NB4 (cell line): ENCODE results near the gene EFCAB14.
"Not testable (repeated sequence)": the region's sequence is repeated elsewhere in the genome, so short reads cannot be mapped to it uniquely, and the experiment has no call there.

Experiments used
- DNase-seq: peaks from one replicate; pipeline ENCODE4 v3.0.0; 2010; ENCODE audit warnings: low read depth
- H3K4me3 ChIP-seq: one replicate; pipeline ENCODE4 v1.5.1; 2011; ENCODE audit warnings: mild to moderate bottlenecking, low read depth, low read length, moderate library complexity
- MYC ChIP-seq: IDR thresholded peaks from 2 replicates; pipeline ENCODE4 v1.6.1; 2011; ENCODE audit warnings: low read depth, low read length
- POLR2A ChIP-seq: IDR thresholded peaks from 2 replicates; pipeline ENCODE4 v1.6.1; 2011; ENCODE audit warnings: mild to moderate bottlenecking; ENCODE audit not compliant: insufficient read length; ENCODE audit errors: extremely low read depth
- TF ChIP-seq, protein P1 (sequence below): IDR thresholded peaks from one replicate; pipeline ENCODE4 v1.5.1; 2012; ENCODE audit warnings: low read depth, low read length
- TF ChIP-seq, protein P2 (sequence below): IDR thresholded peaks from 2 replicates; pipeline ENCODE4 v1.6.1; 2011; ENCODE audit warnings: low read depth, low read length

EFCAB14 gene

DNA sequence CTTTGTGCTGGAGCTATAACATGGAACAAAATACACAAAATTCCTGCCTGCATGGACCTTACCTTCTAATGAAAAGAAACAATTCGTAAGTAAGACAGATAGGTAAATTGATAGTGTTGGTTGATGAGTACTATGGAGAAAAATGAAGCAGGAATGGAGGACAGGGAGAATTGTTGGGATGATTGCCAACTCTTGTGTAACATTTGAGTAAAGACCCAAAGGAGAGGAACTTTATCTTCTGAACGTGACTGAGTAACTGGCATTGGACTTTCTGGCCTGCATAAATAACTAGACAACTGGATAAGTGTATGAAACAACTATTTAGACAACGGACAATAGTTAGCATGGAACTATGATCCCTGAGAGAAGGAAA, 6.8 kb upstream of the EFCAB14 start:
- DNase-seq: no peak
- H3K4me3 ChIP-seq: no peak overlapping the region

DNA sequence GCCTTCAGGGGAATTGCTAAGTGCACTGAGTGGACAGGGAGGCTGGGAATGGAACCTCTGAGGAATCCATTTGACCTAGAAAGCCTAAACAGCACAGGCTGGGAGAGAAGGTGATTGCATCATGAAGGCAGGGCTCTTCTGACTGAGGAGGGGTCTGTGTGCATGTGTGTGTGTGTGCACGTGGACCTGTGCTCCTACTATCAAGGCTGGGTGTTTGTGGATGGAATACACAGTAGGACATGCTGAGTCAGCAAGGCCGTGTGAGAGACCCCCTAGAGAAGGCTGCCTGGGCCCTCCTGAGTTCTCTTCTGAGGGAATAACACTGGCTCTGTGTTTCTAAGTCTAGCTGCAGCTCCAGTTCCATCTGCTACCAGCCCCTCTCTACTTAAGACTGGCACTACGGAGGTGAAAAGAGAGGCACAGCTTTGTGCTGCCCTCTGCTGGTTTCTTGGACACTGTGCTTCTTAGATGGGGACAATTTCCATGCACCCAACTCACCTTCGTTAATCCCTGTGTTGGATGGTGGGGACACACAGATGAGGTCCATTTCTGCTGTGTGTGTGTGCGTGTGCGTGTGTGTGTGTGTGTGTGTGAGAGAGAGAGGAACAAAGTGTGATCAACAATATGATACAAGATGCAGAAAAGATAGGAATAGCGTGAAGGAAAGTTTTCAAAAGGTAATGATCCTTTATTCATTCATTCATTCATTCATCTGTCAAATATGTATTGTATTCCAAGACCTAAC, 6.2 kb upstream of the EFCAB14 start:
- peak; percentile 82 for DNase-seq
- no peak overlapping the region for H3K4me3 ChIP-seq
- TF ChIP-seq, protein P1, sequence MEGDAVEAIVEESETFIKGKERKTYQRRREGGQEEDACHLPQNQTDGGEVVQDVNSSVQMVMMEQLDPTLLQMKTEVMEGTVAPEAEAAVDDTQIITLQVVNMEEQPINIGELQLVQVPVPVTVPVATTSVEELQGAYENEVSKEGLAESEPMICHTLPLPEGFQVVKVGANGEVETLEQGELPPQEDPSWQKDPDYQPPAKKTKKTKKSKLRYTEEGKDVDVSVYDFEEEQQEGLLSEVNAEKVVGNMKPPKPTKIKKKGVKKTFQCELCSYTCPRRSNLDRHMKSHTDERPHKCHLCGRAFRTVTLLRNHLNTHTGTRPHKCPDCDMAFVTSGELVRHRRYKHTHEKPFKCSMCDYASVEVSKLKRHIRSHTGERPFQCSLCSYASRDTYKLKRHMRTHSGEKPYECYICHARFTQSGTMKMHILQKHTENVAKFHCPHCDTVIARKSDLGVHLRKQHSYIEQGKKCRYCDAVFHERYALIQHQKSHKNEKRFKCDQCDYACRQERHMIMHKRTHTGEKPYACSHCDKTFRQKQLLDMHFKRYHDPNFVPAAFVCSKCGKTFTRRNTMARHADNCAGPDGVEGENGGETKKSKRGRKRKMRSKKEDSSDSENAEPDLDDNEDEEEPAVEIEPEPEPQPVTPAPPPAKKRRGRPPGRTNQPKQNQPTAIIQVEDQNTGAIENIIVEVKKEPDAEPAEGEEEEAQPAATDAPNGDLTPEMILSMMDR: peak; percentile 87
- no peak for TF ChIP-seq POLR2A

More for the DNA sequence above, 6.8 kb upstream of the EFCAB14 start:
- TF ChIP-seq, protein P1: no peak
- TF ChIP-seq POLR2A (no peak), MYC (no peak)
- TF ChIP-seq, protein P2, sequence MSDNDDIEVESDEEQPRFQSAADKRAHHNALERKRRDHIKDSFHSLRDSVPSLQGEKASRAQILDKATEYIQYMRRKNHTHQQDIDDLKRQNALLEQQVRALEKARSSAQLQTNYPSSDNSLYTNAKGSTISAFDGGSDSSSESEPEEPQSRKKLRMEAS: no peak

DNA sequence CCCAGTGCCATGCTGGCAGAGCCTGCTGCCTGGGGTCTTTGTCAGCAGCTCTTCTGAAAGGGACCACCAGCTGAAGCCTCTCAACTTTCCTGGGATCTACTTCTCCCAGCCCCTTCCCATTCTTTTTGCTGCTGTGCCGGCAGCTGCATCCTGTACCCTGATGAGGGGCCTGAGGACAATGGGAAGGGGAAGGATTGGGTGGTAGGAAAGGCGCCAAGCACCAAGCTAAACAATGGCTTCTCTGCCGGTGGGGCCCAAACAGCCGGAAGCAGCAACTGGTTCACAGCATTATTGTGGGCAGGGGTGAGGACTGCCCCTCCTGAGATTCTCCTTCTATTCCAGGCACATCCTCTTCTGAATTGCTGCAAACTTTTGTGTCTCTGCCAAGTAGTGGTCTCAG, 5.0 kb upstream of the EFCAB14 start:
- no peak for DNase-seq
- no peak overlapping the region for H3K4me3 ChIP-seq
- TF ChIP-seq, protein P2: no peak
- TF ChIP-seq POLR2A (no peak), MYC (no peak)
- TF ChIP-seq, protein P1: no peak

DNA sequence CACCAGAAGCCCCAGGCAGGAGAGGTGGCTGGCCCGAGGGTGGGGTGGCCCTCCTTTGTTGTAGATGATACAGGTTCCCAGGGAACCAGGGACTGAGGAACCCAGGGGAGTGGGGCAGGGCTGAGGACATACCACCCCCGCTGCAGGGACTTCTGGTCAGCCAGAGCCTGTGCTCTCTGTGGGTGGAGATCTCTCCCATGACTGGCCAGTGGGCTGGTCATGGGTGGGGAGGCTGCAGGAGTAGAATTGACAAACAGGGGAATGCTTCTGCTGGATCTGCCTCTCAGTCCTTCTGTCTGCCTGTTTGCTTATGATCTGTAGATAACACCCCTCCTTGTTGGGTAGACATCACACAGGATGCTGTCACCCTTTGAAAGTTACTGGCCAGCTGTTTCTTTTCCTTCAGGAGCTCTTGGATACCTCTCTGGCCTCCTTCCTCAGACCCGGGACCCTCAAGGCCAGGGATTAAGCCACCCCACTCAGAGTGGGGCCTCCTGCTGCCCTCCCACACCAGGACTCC, 2.8 kb upstream of the EFCAB14 start:
- H3K4me3 ChIP-seq: no peak overlapping the region
- TF ChIP-seq, protein P1: no peak
- no peak for TF ChIP-seq MYC
- TF ChIP-seq POLR2A: no peak
- TF ChIP-seq, protein P2: no peak
- DNase-seq: no peak

DNA sequence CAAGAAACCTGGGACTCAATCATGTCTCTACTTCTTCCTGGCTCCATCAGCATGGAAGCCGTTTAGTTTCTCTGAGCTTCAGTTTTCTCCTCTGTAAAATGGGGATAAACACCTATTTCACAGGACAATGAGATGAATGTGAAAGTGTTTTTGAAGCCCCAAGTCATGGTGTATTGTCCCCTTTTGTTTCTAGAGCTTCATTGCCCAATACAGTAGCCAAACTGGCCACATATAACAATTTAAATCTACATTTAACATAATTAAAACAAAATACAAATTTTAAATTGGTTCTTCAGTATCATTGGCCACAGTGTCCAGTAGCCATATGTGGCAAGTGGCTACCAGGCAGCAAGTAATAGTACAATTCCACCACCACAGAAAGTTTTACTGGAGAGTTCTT, 2.3 kb upstream of the EFCAB14 start:
- TF ChIP-seq, protein P2: no peak
- TF ChIP-seq MYC (no peak), POLR2A (no peak)
- TF ChIP-seq, protein P1: no peak
- DNase-seq: no peak
- no peak overlapping the region for H3K4me3 ChIP-seq

DNA sequence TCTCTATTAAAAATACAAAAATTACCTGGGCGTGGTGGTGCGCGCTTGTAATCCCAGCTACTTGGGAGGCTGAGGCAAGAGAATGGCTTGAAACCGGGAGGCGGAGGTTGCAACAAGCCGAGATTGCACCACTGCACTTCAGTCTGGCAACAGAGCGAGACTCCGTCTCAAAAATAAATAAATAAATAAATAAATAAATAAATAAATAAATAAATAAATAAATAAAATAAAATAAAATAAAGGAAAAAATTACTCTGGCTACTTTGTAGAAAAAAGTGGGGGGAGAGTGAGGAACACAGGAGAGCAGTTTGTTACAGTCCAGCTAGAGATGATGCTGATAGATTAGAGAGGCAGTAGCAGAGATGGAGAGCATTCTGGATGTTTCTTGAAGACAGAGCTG, 1.4 kb upstream of the EFCAB14 start:
- DNase-seq, H3K4me3 ChIP-seq: not testable (repeated sequence)
